22Rv1 (cell line): ENCODE results near the gene HNRNPU.

Experiments
- CTCF ChIP-seq: fragments of 450-650 bp; IDR thresholded peaks from 2 replicates; pipeline ENCODE4 v1.5.1; 2017; ENCODE audit warnings: mild to moderate bottlenecking
- ZFX ChIP-seq: fragments of 450-650 bp; IDR thresholded peaks from 2 replicates; pipeline ENCODE4 v1.6.1; 2017; ENCODE audit warnings: antibody characterized with exemption, borderline replicate concordance

DNA sequence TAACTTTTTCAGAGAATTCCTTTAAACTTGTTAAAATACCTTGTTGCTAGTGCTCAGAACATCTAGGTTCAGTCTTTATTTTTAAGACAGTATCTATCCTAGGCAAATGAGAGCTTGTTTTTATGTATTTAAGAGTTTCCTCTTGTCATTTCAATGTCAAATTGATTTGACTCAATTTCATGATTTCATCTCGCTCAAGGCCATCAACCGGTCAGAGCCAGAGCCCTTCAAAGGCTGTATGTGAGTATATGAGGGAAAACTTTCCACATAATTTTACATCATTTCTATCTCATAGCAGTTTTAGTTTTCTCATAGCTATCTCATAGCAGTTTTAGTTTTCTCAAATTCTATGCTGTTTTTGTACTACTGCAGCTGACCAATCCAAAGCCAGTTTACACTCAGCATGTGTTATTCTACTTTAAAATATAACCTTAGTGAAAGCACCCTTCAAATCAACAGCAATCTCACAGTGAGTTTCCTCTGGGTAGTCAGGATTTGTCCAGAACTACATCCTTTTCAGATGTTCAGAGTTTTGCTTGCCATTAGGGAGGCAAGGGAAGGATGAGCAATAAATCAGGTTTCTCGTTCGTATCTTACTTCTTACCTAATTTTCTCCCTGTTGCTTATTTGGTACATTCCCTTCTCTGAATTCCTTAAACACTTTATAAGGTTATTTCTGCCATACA is 12.7 kb downstream of the HNRNPU start:
- TF ChIP-seq CTCF (no peak), ZFX (no peak)
